ENCODE data around the gene NCAM2.

The NCAM2 gene

GRCh38 chr21:21188513-21189195, 190.4 kb downstream of the NCAM2 start:
- TF ChIP-seq TCF12 (IDR thresholded peaks at IDR 0.05; ENCODE audit: low read depth) = no peak
- no peak for TF ChIP-seq NFIC (IDR thresholded peaks at IDR 0.05)
- TF ChIP-seq CREB1 (IDR thresholded peaks at IDR 0.05; ENCODE audit: low read depth) = no peak
- no peak for TF ChIP-seq TAF1 (IDR thresholded peaks at IDR 0.05; ENCODE audit: low read depth)
- TF ChIP-seq TEAD4 (IDR thresholded peaks at IDR 0.05) = no peak
- no peak for TF ChIP-seq CEBPB (IDR thresholded peaks at IDR 0.05)

- TF ChIP-seq REST (IDR thresholded peaks at IDR 0.05; ENCODE audit: low read depth) = no peak
- TF ChIP-seq CREB1 (IDR thresholded peaks at IDR 0.05; ENCODE audit: low read depth) = no peak
- no peak for TF ChIP-seq YY1 (IDR thresholded peaks at IDR 0.05; ENCODE audit: low read depth)
- TF ChIP-seq TAF1 (IDR thresholded peaks at IDR 0.05; ENCODE audit: low read depth) = no peak
- no peak for TF ChIP-seq NFIC (IDR thresholded peaks at IDR 0.05)
- no peak for TF ChIP-seq TEAD4 (IDR thresholded peaks at IDR 0.05)
- no peak for TF ChIP-seq USF1 (IDR thresholded peaks at IDR 0.05)
- no peak for TF ChIP-seq EP300 (IDR thresholded peaks at IDR 0.05; ENCODE audit: borderline replicate concordance)
Observed at GRCh38 chr21:21195417-21195943, 197.3 kb downstream of the NCAM2 start.

- TF ChIP-seq YY1 (IDR thresholded peaks at IDR 0.05; ENCODE audit: low read depth) = no peak
- no peak for TF ChIP-seq TCF12 (IDR thresholded peaks at IDR 0.05; ENCODE audit: low read depth)
Observed at GRCh38 chr21:21196087-21196486, 197.9 kb downstream of the NCAM2 start.

- TF ChIP-seq NFIC (IDR thresholded peaks at IDR 0.05) (no peak), EGR1 (IDR thresholded peaks at IDR 0.05) (no peak), CREB1 (IDR thresholded peaks at IDR 0.05; ENCODE audit: low read depth) (no peak), REST (IDR thresholded peaks at IDR 0.05; ENCODE audit: low read depth) (no peak), TEAD4 (IDR thresholded peaks at IDR 0.05) (no peak), YY1 (IDR thresholded peaks at IDR 0.05; ENCODE audit: low read depth) (no peak)
Observed at GRCh38 chr21:21196848-21197247, 198.6 kb downstream of the NCAM2 start.

GRCh38 chr21:21199342-21200102, 201.3 kb downstream of the NCAM2 start:
- no peak for TF ChIP-seq FOXM1 (IDR thresholded peaks at IDR 0.05; ENCODE audit: borderline replicate concordance, low read depth)
- no peak for TF ChIP-seq TCF12 (IDR thresholded peaks at IDR 0.05; ENCODE audit: low read depth)
- TF ChIP-seq TAF1 (IDR thresholded peaks at IDR 0.05; ENCODE audit: low read depth) = no peak
- no peak for TF ChIP-seq REST (IDR thresholded peaks at IDR 0.05; ENCODE audit: low read depth)
- TF ChIP-seq EP300 (IDR thresholded peaks at IDR 0.05; ENCODE audit: borderline replicate concordance) = no peak
- TF ChIP-seq ZBTB7A (IDR thresholded peaks at IDR 0.05; ENCODE audit: low read depth) = no peak
- no peak for TF ChIP-seq MAX (IDR thresholded peaks at IDR 0.05)
- no peak for TF ChIP-seq CREB1 (IDR thresholded peaks at IDR 0.05; ENCODE audit: low read depth)
- TF ChIP-seq RAD21 (IDR thresholded peaks at IDR 0.05; ENCODE audit: low read depth) = no peak
- TF ChIP-seq NFIC (IDR thresholded peaks at IDR 0.05) = no peak
- TF ChIP-seq USF1 (IDR thresholded peaks at IDR 0.05) = no peak
- TF ChIP-seq YY1 (IDR thresholded peaks at IDR 0.05; ENCODE audit: low read depth) = no peak
